HG03354 (cell line): ENCODE data around the gene SNX9.
"Not testable (repeated sequence)": the region's sequence is repeated elsewhere in the genome, so short reads cannot be mapped to it uniquely, and the experiment has no call there.

Experiments used
- ATAC-seq: cut with Tn5 transposase; IDR thresholded peaks from one replicate; pipeline ENCODE4 v1.9.1; 2021; ENCODE audit warnings: mild to moderate bottlenecking; ENCODE audit not compliant: unreplicated experiment, poor library complexity, severe bottlenecking

The SNX9 gene

DNA sequence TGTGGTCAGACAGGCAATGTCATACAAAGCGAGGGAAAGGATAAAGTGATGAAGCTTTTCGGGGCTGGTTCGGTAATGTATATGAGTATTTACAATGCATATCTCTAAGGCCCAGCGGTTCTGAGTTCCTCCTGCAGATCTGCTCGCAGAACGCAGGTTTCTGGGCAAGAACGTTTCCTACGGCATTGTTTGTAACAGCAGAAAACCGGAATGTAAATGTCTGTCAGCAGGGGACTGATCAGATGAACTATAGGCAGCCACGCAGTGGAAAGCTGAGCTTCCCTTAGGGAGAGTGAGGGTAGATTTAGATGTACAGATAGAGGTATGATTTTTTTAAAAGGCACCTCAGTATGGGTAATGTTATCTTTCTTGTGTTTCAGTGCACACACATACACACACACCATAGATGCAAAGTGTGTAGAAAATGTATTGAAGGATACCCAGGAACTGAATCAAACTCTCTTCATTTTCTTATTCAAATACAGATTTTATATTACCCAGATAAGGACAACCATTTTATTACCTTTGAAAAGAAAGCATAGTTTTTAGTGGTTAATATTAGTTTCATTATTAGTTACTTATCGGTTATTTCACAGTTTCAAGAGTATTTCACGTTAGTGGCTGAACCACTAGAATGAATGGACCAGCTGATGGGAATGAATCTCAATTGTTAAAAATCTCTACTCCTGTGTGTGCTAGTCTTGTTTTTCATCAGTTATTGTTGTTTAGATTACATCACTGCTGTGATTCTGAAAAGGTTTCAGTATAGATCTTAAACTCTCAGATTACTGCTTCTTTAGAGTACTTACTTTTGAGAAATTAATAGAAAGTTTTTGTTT is 56.2 kb downstream of the SNX9 start:
- peak; percentile 85 for ATAC-seq

DNA sequence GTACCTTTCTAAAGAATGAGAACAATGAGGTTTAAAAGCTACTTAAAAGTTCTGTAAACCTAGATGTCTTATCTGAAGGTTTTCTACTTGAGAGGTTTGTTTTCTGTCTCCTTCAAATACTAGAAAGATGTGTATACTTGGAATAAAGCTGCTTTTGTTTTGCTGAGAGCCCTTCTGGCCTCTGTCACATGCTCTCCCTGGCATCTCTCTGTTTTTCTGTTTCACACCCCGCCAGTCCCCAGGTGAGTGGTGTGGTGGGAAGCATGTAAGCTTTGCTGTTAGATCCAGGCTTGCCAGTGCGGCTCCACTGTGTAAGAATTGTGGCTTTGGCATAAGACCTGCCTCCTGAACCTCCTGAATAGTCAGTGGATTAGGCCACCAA is 56.8 kb downstream of the SNX9 start:
- ATAC-seq = peak; percentile 73

DNA sequence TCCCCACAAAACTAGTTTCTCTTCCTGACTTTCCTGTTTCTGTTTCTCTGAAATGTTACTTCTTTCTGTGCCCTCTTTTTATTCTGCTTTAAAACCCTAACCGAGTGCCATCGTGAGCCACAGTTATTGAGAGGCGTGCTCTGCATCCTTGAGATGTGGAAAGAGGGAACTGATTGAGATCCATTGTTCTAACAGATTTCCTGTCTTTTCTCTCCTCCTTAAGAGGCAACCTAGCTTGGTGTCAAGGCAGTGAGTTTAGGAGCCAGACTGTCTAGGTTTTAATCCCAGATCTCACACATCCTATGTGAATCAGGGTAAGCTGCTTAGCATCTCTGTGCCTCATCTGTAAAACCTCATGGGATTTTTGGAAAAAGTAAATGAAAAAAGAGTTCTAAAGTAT is 57.5 kb downstream of the SNX9 start:
- ATAC-seq = no peak

DNA sequence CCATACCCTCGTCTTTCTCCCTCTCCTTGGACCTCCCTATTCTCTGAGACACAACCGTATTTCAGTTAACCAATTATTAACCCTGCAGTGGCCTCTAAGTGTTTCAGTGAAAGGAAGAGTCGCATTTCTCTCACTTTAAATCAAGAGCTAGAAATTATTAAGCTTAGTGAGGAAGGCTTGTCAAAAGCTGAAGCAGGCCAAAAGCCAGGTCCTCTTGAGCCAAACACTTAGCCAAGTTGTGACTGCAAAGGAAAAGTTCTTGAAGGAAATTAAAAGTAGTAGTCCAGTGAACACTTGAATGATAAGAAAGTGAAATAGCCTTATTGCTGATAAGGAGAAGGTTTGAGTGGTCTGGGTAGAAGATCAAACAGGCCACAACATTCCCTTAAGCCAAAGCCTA is 58.3 kb downstream of the SNX9 start:
- ATAC-seq = no peak

DNA sequence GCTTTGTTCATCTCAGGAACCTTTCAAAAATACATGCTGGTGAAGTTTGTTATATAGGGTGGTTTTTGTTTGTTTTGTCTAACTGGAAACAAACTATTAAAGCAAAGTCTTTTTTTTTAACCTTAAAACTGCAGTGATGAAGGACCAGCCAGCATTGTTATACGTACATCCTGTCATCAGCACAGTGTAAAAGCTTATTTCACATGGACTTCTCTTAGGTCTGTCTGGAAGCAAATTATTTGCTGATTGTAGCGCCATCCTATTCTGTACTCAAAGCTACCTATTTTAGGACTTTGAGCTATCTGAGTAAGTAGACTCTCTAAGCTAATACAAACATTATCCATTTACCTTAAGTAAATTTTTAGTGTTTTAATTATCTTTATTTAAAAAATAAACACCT is 61.7 kb downstream of the SNX9 start:
- ATAC-seq = no peak

GRCh38 chr6:157885211-157885788 is 62.3 kb downstream of the SNX9 start:
- ATAC-seq = no peak

GRCh38 chr6:157885876-157886275 is 62.8 kb downstream of the SNX9 start:
- ATAC-seq = no peak

DNA sequence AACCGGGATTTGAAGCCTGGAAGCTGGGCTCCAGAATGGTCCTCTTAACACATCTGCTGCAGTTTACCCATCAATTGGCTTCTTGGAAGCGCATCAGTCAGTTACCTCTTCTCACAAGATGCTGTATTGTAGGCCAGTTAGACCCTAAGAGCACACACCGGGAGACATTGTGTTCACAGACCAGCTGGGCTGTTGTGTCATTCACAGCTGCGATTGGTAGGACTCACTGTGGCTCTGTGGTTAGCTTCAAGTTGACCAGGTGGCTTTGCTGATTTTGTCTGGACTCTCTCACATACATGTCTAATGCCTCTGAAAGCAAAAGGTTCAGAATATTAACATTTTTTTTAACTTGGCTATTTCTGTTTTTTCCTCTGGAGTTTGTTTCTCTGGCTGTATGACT is 64.8 kb downstream of the SNX9 start:
- peak; percentile 75 for ATAC-seq

GRCh38 chr6:157891544-157892362 is 68.7 kb downstream of the SNX9 start:
- ATAC-seq = no peak

GRCh38 chr6:157892363-157892877 is 69.4 kb downstream of the SNX9 start:
- no peak for ATAC-seq

GRCh38 chr6:157893238-157893637 is 70.2 kb downstream of the SNX9 start:
- ATAC-seq = no peak

DNA sequence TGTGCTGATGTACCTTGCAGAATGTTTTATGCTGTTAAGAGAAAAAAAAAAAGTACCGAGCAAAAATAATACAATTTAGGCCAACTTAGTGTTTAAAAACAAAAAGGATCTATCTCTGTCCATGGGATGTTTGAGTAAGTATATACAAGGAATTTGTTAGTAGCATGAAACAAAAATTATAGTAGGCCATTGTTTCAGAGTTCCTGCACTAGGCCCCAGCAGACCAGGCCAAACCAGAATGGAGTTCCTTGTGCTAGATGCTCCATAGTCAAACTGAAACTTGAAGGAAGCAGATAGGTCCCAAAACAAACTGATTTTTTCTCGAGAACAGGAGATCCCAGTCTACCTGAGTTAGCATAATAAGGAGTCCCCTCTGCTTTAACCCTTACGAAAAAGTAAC is 72.5 kb downstream of the SNX9 start:
- no peak for ATAC-seq

DNA sequence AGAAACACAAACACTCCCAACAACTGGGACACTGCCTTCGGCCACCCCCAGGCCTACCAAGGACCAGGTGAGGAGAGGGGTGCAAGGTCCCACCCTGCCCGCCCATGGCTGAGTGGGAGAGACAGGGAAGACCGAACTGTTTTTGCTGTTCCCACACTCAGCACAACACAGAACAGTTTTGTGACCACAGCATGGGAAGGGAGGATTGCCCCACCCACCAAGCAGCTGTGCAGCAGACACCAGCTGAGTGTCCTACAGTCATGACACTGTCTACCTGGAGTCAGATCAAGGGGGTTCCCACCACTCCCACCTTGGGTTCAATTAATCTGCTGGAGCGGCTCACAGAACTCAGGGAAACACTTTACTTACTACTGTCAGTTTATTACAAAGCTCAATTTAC is 73.9 kb downstream of the SNX9 start:
- no peak for ATAC-seq

GRCh38 chr6:157898169-157898568 is 75.1 kb downstream of the SNX9 start:
- no peak for ATAC-seq

GRCh38 chr6:157898640-157899039 is 75.6 kb downstream of the SNX9 start:
- ATAC-seq = no peak

GRCh38 chr6:157900262-157900661 is 77.2 kb downstream of the SNX9 start:
- ATAC-seq = not testable (repeated sequence)

GRCh38 chr6:157900751-157901150 is 77.7 kb downstream of the SNX9 start:
- ATAC-seq = not testable (repeated sequence)

DNA sequence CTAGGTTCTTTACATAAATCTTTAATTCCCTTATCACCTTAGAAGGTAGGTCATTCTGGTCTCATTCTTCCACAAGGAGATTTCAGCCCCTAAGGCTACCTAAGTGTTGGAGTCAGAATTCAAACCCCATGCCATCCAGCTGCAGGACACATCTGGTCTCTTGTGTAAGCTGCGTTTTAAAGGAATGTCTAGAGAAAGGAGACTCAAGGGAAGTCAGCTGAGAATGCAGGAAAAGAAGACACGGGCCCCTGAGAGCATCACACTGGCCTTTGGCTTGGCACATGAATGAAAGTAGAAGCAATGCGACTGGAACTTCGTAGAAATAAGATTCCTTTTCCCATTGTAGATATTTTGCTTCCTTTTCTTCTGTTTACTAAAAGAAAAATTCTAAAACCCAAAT is 82.0 kb downstream of the SNX9 start:
- ATAC-seq = no peak

DNA sequence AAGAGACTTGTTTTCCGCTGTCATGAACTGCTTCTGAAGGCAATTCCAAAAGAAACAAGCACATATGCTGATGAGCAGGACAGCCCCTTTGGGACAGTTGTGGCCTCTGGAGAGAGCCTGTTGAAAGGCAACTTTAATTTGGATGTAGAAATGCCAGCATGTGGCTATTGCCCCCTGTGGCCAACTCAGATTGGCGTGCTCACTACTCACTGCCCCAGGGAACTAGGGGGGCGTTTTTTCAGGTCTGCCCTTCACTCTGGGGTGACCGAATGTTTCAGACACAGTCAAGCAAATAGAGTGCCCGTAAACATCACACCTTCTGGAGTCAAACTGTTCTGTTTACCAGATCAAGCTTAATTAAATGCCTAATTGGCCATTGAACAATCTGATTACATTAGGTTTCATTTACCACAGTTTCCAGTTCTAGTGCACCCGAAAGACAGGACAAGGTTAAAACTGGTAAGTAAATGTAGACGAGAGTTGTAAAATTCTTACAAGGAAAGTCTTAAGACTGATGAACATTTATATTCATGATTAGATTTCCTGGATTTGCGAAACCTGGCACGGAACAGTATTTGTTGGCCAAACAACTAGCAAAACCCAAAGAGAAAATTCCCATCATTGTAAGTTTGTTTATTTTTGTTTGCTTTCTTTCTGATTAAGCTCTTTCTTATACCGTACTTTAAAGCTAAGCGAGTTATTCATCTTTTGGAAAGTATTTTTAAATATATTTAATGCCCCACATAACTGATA is 82.7 kb downstream of the SNX9 start:
- ATAC-seq = no peak

GRCh38 chr6:157906537-157907061 is 83.6 kb downstream of the SNX9 start:
- ATAC-seq = no peak
